Measurements from ENCODE around the gene PSMC3IP. TPM values are rescaled to one million over a fixed set of nuclear protein-coding genes. Genes with fewer than 3 reads are reported as not detected.
A peak's percentile ranks its signal among the peaks of the same experiment; 100 is the strongest.
"Not testable (repeated sequence)": the region's sequence is repeated elsewhere in the genome, so short reads cannot be mapped to it uniquely, and the experiment has no call there.

PSMC3IP gene
- total and polyA plus RNA-seq, 2 experiments from 2014 or later = 18.5 to 29.5 TPM

GRCh38 chr17:42559075-42559474 lies 18.5 kb downstream of the PSMC3IP start:
- Histone ChIP-seq H3K4me3 (no peak overlapping the region), H4K20me1 (replicated peaks; ENCODE audit: insufficient read depth) (no peaks in the 10 kb centered on the region), H3K27ac (ENCODE audit: low read depth) (no peak overlapping the region), H3K4me1 (ENCODE audit: insufficient read depth) (peaks cover 16% of the 10 kb centered on the region; the same call in 1 of the 2 replicates), H3F3A (replicated peaks; ENCODE audit: low read depth) (peaks cover 11% of the 10 kb centered on the region), H3K27me3 (ENCODE audit: insufficient read depth) (no peaks in the 10 kb centered on the region), H3K9me2 (ENCODE audit: insufficient read depth) (no peaks in the 10 kb centered on the region), H2AFZ (no peak overlapping the region), H3K36me3 (ENCODE audit: insufficient read depth) (no peaks in the 10 kb centered on the region), H3K4me2 (no peak overlapping the region), H3K79me2 (replicated peaks; ENCODE audit: insufficient read depth) (peaks cover 17% of the 10 kb centered on the region)
- DNase-seq (ENCODE audit: low spot score) (no peak), ATAC-seq (no peak)
- Mint-ChIP-seq H3K27me3 (ENCODE audit: insufficient read depth, low read depth, poor library complexity) (peaks cover 20% of the 10 kb centered on the region), H3K27ac (no peak overlapping the region), H3K9me3 (no peaks in the 10 kb centered on the region), H3K4me3 (no peak overlapping the region), H3K4me1 (peaks cover 26% of the 10 kb centered on the region), H3K36me3 (ENCODE audit: low read depth) (peaks cover 11% of the 10 kb centered on the region; the same call in 2 of the 3 replicates)
- TF ChIP-seq JUNB (IDR thresholded peaks at IDR 0.05; ENCODE audit: unreplicated experiment) (no peak), ZNF331 (CRISPR knock-in tag; IDR thresholded peaks at IDR 0.05; ENCODE audit: low read depth) (no peak), EZH2 (IDR thresholded peaks at IDR 0.05; ENCODE audit: low read depth, unreplicated experiment) (no peak), CREB1 (CRISPR knock-in tag; IDR thresholded peaks at IDR 0.05; ENCODE audit: low read depth) (no peak), CTCF (conservative IDR thresholded peaks at IDR 0.05; ENCODE audit: low read depth in 2 of 2) (no peak)

GRCh38 chr17:42555961-42556617 lies 21.4 kb downstream of the PSMC3IP start:
- DNase-seq (ENCODE audit: low spot score) (peak; percentile 61), ATAC-seq (peak; percentile 66)
- not testable (repeated sequence) for H3K4me2 ChIP-seq; H3F3A ChIP-seq (replicated peaks; ENCODE audit: low read depth); H3K4me3 Mint-ChIP-seq; H3K9me2 ChIP-seq (ENCODE audit: insufficient read depth); H3K27me3 ChIP-seq (ENCODE audit: insufficient read depth); H3K79me2 ChIP-seq (replicated peaks; ENCODE audit: insufficient read depth); H3K27ac Mint-ChIP-seq; H4K20me1 ChIP-seq (replicated peaks; ENCODE audit: insufficient read depth); H3K27ac ChIP-seq (ENCODE audit: low read depth); H3K36me3 ChIP-seq (ENCODE audit: insufficient read depth); H3K4me3 ChIP-seq; H3K4me1 ChIP-seq (ENCODE audit: insufficient read depth); H2AFZ ChIP-seq; H3K36me3 Mint-ChIP-seq (ENCODE audit: low read depth); H3K9me3 Mint-ChIP-seq
- TF ChIP-seq CTCF (conservative IDR thresholded peaks at IDR 0.05; ENCODE audit: low read depth in 2 of 2) = peak in 1 of 2 experiments; percentile 37; a peak in 3 of 4 replicates
- peaks cover 21% of the 10 kb centered on the region for H3K27me3 Mint-ChIP-seq (ENCODE audit: insufficient read depth, low read depth, poor library complexity)
- H3K4me1 Mint-ChIP-seq = peaks cover 13% of the 10 kb centered on the region
